PC-3 (cell line): Measurements from ENCODE around the gene ACP3. TPM values are rescaled to one million over a fixed set of nuclear protein-coding genes. Genes with fewer than 3 reads are reported as not detected.

Experiments used
- ATAC-seq: fragments of 200-7000 bp; cut with Tn5 transposase; 2 replicates; pipeline ENCODE4 v1.9.1; 2020; ENCODE audit warnings: mild to moderate bottlenecking, moderate library complexity
- BruUV-seq: library from RNA; stranded (reverse); fragments of 400-500 nt; replicated peaks from 2 replicates; lab custom pipeline; 2021; lab: Mats Ljungman, UMichigan
- CTCF ChIA-PET: fragments of 300-600 bp; sonication (Branson Sonifier 250); formaldehyde crosslinking; loops from one replicate; lab custom pipeline; 2022; ENCODE audit warnings: antibody characterized with exemption; lab: Charles Lee
- POLR2A ChIA-PET: fragments of 300-600 bp; sonication (Branson Sonifier 250); formaldehyde crosslinking; loops from one replicate; lab custom pipeline; 2022; ENCODE audit warnings: antibody characterized with exemption; ENCODE audit not compliant: unreplicated experiment; lab: Charles Lee
- DNase-seq: peaks from one replicate; pipeline ENCODE4 v3.0.0-alpha.2; 2015
- H2AFZ ChIP-seq: fragments of 300-600 bp; sonication (generic); 2 replicates; pipeline ENCODE4 v1.6.0; 2016; ENCODE audit warnings: antibody characterized with exemption, low read length
- H3F3A ChIP-seq: fragments of 300-600 bp; sonication (generic); one replicate; pipeline ENCODE4 v1.6.0; 2017; ENCODE audit warnings: antibody characterized with exemption, low read length, control low read depth, mild to moderate bottlenecking; ENCODE audit not compliant: unreplicated experiment
- H3K27ac ChIP-seq: fragments of 300-600 bp; sonication (generic); 2 replicates; pipeline ENCODE4 v1.5.1; 2016; ENCODE audit warnings: mild to moderate bottlenecking, low read length
- H3K27me3 ChIP-seq: fragments of 300-600 bp; sonication (generic); 2 replicates; pipeline ENCODE4 v1.6.1; 2016; ENCODE audit warnings: low read length, mixed read lengths
- H3K36me3 ChIP-seq: fragments of 300-600 bp; sonication (generic); 2 replicates; pipeline ENCODE4 v1.6.1; 2016; ENCODE audit warnings: low read depth, mixed run types, low read length, mixed read lengths
- H3K4me1 ChIP-seq: fragments of 300-600 bp; sonication (generic); 2 replicates; pipeline ENCODE4 v1.5.1; 2016; ENCODE audit warnings: low read length; ENCODE audit not compliant: insufficient read depth
- H3K4me2 ChIP-seq: fragments of 300-600 bp; sonication (generic); 2 replicates; pipeline ENCODE4 v1.6.0; 2016; ENCODE audit warnings: low read length
- H3K4me3 ChIP-seq: fragments of 300-600 bp; sonication (generic); 2 replicates; pipeline ENCODE4 v1.5.1; 2016; ENCODE audit warnings: mild to moderate bottlenecking, low read length, mixed read lengths
- H3K79me2 ChIP-seq: fragments of 300-600 bp; sonication (generic); 2 replicates; pipeline ENCODE4 v1.6.1; 2017; ENCODE audit warnings: low read length, mixed read lengths
- H3K9ac ChIP-seq: fragments of 300-600 bp; sonication (generic); 2 replicates; pipeline ENCODE4 v1.6.0; 2016; ENCODE audit warnings: mild to moderate bottlenecking, low read length
- H3K9me2 ChIP-seq: fragments of 300-600 bp; sonication (generic); replicated peaks from 2 replicates; pipeline ENCODE4 v1.6.1; 2016; ENCODE audit warnings: mixed run types, low read length, mixed read lengths
- H3K9me3 ChIP-seq: fragments of 300-600 bp; sonication (generic); 2 replicates; pipeline ENCODE4 v1.6.1; 2016; ENCODE audit warnings: low read length, mixed read lengths
- H4K20me1 ChIP-seq: fragments of 300-600 bp; sonication (generic); 2 replicates; pipeline ENCODE4 v1.6.1; 2016; ENCODE audit warnings: low read length, mixed read lengths
- CTCF ChIP-seq: fragments of 300-600 bp; sonication (generic); conservative IDR thresholded peaks from 2 replicates; pipeline ENCODE4 v1.5.1; 2017; ENCODE audit warnings: antibody characterized with exemption, low read depth, mild to moderate bottlenecking, low read length
- EZH2 ChIP-seq: fragments of 300-600 bp; sonication (generic); IDR thresholded peaks from one replicate; pipeline ENCODE4 v1.6.1; 2017; ENCODE audit warnings: antibody characterized with exemption, mild to moderate bottlenecking, low read length; ENCODE audit not compliant: unreplicated experiment
- EZH2phosphoT487 ChIP-seq: fragments of 300-600 bp; sonication (generic); IDR thresholded peaks from 2 replicates; pipeline ENCODE4 v1.6.1; 2018; ENCODE audit warnings: mild to moderate bottlenecking, antibody characterized with exemption, low read length, borderline replicate concordance
- intact Hi-C: fragments of 100-400 bp; cut with micrococcal nuclease; formaldehyde crosslinking; loops from 2 replicates; pipeline ENCODE4 v1.9.0; 2023
- total RNA-seq: library from RNA; depleted of rRNA; stranded (reverse); fragments of >200 nt; gene quantifications from 2 replicates; pipeline ENCODE4 v1.2.3, GENCODE V29; 2014

ACP3 gene
- total RNA-seq, 1 experiment from 2014 or later: 0.15 TPM

GRCh38 chr3:132399054-132399929, 82.1 kb downstream of the ACP3 start:
- Histone ChIP-seq H3K27ac (no peak overlapping the region), H3F3A (no peaks in the 10 kb centered on the region), H3K4me1 (no peaks in the 10 kb centered on the region), H3K4me3 (no peak overlapping the region), H3K79me2 (no peaks in the 10 kb centered on the region), H3K36me3 (no peaks in the 10 kb centered on the region), H4K20me1 (no peaks in the 10 kb centered on the region), H2AFZ (no peak overlapping the region), H3K4me2 (no peak overlapping the region), H3K9me3 (no peaks in the 10 kb centered on the region), H3K9ac (no peak overlapping the region), H3K9me2 (no peaks in the 10 kb centered on the region), H3K27me3 (no peaks in the 10 kb centered on the region)
- TF ChIP-seq CTCF (peak; percentile 88), EZH2 (no peak)
- CTCF ChIA-PET: interaction anchor here (0.9 to 1.0 kb wide), 2 partner anchors 47 to 57 kb away, joined by 4 to 8 read pairs; no protein-coding TSS in a partner anchor
- ATAC-seq: peak; percentile 51; the same call in 1 of the 2 replicates
- POLR2A ChIA-PET: no interaction called here
- intact Hi-C loops: loop anchor here (1.0 kb wide), 2 partner anchors 47 to 142 kb away; no protein-coding TSS in a partner anchor
- BruUV-seq: no TSS peak
- DNase-seq: peak; percentile 61

- Histone ChIP-seq H3K4me2 (no peak overlapping the region), H3K9me2 (no peaks in the 10 kb centered on the region), H3K4me3 (no peak overlapping the region), H3K79me2 (no peaks in the 10 kb centered on the region), H3K27ac (no peak overlapping the region), H3K27me3 (no peaks in the 10 kb centered on the region), H4K20me1 (no peaks in the 10 kb centered on the region), H3K9ac (no peak overlapping the region), H2AFZ (no peak overlapping the region), H3K36me3 (no peaks in the 10 kb centered on the region), H3K4me1 (no peaks in the 10 kb centered on the region), H3F3A (no peaks in the 10 kb centered on the region), H3K9me3 (no peaks in the 10 kb centered on the region)
- ChIA-PET CTCF (no interaction called here), POLR2A (no interaction called here)
- no peak for DNase-seq
- intact Hi-C loops: no loop called here
- no TSS peak for BruUV-seq
- TF ChIP-seq EZH2phosphoT487 (no peak), CTCF (no peak), EZH2 (no peak)
- ATAC-seq: no peak
Observed at GRCh38 chr3:132401255-132401654, 84.0 kb downstream of the ACP3 start.

GRCh38 chr3:132404276-132404675, 87.1 kb downstream of the ACP3 start:
- Histone ChIP-seq H2AFZ (no peak overlapping the region), H3K9me2 (no peaks in the 10 kb centered on the region), H4K20me1 (no peaks in the 10 kb centered on the region), H3K9ac (no peak overlapping the region), H3K27me3 (no peaks in the 10 kb centered on the region), H3K4me3 (no peak overlapping the region), H3K4me1 (no peaks in the 10 kb centered on the region), H3K4me2 (no peak overlapping the region), H3K36me3 (no peaks in the 10 kb centered on the region), H3K27ac (no peak overlapping the region), H3K79me2 (no peaks in the 10 kb centered on the region), H3K9me3 (no peaks in the 10 kb centered on the region), H3F3A (no peaks in the 10 kb centered on the region)
- DNase-seq: no peak
- intact Hi-C loops: no loop called here
- ATAC-seq: no peak
- no peak for TF ChIP-seq EZH2
- TF ChIP-seq CTCF: no peak
- no peak for TF ChIP-seq EZH2phosphoT487
- ChIA-PET POLR2A (interaction anchor here (0.7 kb wide), 1 partner anchor 79 kb away, joined by 6 read pairs; no protein-coding TSS in a partner anchor), CTCF (no interaction called here)
- no TSS peak for BruUV-seq
